HEK293 (cell line): Measurements from ENCODE around the gene ZNF565.

ENCODE experiments used
- CTCF ChIA-PET: fragments of 350-600 bp; formaldehyde crosslinking; extraction: SDS; loops from one replicate; lab custom pipeline; 2021; ENCODE audit warnings: antibody characterized with exemption; lab: Yijun Ruan, JAX
- POLR2A ChIA-PET: fragments of 300-600 bp; formaldehyde crosslinking; extraction: SDS; loops from one replicate; lab custom pipeline; 2020; ENCODE audit warnings: antibody characterized with exemption, inconsistent platforms; lab: Yijun Ruan, JAX
- H3K27ac ChIP-seq: fragments of 200-500 bp; sonication (Bioruptor generic); 2 replicates; pipeline ENCODE4 v1.5.1; 2014; ENCODE audit warnings: low read depth, low read length, control low read depth, inconsistent platforms; ENCODE audit errors: extremely low read depth
- H3K36me3 ChIP-seq, 2 experiments: fragments of 200-500 bp in 1 of 2; sonication (Bioruptor generic) in 1 of 2; 1 replicate in 1 of 2; 2 replicates in 1 of 2; pipeline ENCODE4 v1.5.1; 2014 to 2017; ENCODE audit warnings: inconsistent platforms in 2 of 2, low read length in 2 of 2; ENCODE audit not compliant: control insufficient read depth in 2 of 2, insufficient read depth in 1 of 2
- H3K4me1 ChIP-seq: fragments of 200-500 bp; sonication (Bioruptor generic); 2 replicates; pipeline ENCODE4 v1.5.1; 2014; ENCODE audit warnings: mild to moderate bottlenecking, low read length, inconsistent platforms; ENCODE audit not compliant: control insufficient read depth, insufficient read depth
- H3K4me3 ChIP-seq: 2 replicates; pipeline ENCODE4 v1.5.1; 2011; ENCODE audit warnings: low read depth, mild to moderate bottlenecking, control low read depth, low read length, moderate library complexity
- H3K9me3 ChIP-seq: fragments of 200-500 bp; sonication (Bioruptor generic); 2 replicates; pipeline ENCODE4 v1.5.1; 2014; ENCODE audit warnings: low read depth, low read length, inconsistent platforms; ENCODE audit not compliant: control insufficient read depth, insufficient read depth
- BCL11B ChIP-seq: fragments of 450-650 bp; formaldehyde crosslinking; IDR thresholded peaks from 2 replicates; pipeline ENCODE4 v1.5.1; 2016; ENCODE audit warnings: low read depth, missing biosample characterization, missing genetic modification characterization
- HOXC10 ChIP-seq: sonication (generic); formaldehyde crosslinking; IDR thresholded peaks from 2 replicates; pipeline ENCODE4 v1.8.1; 2023; ENCODE audit warnings: mild to moderate bottlenecking, missing genetic modification reagents
- KLF1 ChIP-seq: fragments of 450-650 bp; formaldehyde crosslinking; IDR thresholded peaks from 2 replicates; pipeline ENCODE4 v1.5.1; 2016; ENCODE audit warnings: missing biosample characterization, missing genetic modification characterization
- KLF10 ChIP-seq: fragments of 450-650 bp; IDR thresholded peaks from 2 replicates; pipeline ENCODE4 v1.5.1; 2018; ENCODE audit warnings: missing biosample characterization, mild to moderate bottlenecking, missing genetic modification characterization
- KLF7 ChIP-seq: fragments of 450-650 bp; formaldehyde crosslinking; IDR thresholded peaks from 2 replicates; pipeline ENCODE4 v1.5.1; 2016; ENCODE audit warnings: missing biosample characterization, missing genetic modification characterization, borderline replicate concordance
- KLF8 ChIP-seq: fragments of 450-650 bp; formaldehyde crosslinking; IDR thresholded peaks from 2 replicates; pipeline ENCODE4 v1.5.1; 2016; ENCODE audit warnings: missing biosample characterization, missing genetic modification characterization
- YY2 ChIP-seq: fragments of 450-650 bp; formaldehyde crosslinking; IDR thresholded peaks from 2 replicates; pipeline ENCODE4 v1.5.1; 2016; ENCODE audit warnings: missing biosample characterization, missing genetic modification characterization
- ZFHX2 ChIP-seq: fragments of 450-650 bp; formaldehyde crosslinking; conservative IDR thresholded peaks from 2 replicates; pipeline ENCODE4 v1.5.1; 2016; ENCODE audit warnings: missing biosample characterization, missing genetic modification characterization
- ZFP37 ChIP-seq: fragments of 450-650 bp; formaldehyde crosslinking; IDR thresholded peaks from 2 replicates; pipeline ENCODE4 v1.5.1; 2016; ENCODE audit warnings: missing biosample characterization, missing genetic modification characterization
- ZNF335 ChIP-seq: fragments of 450-650 bp; formaldehyde crosslinking; conservative IDR thresholded peaks from 2 replicates; pipeline ENCODE4 v1.5.1; 2016; ENCODE audit warnings: missing biosample characterization, missing genetic modification characterization
- ZNF391 ChIP-seq: fragments of 450-650 bp; formaldehyde crosslinking; IDR thresholded peaks from 2 replicates; pipeline ENCODE4 v1.5.1; 2016; ENCODE audit warnings: low read depth, missing biosample characterization, missing genetic modification characterization, borderline replicate concordance
- ZNF423 ChIP-seq: fragments of 450-650 bp; formaldehyde crosslinking; IDR thresholded peaks from 2 replicates; pipeline ENCODE4 v1.5.1; 2016; ENCODE audit warnings: missing biosample characterization, missing genetic modification characterization
- ZNF629 ChIP-seq: fragments of 450-650 bp; formaldehyde crosslinking; IDR thresholded peaks from 2 replicates; pipeline ENCODE4 v1.5.1; 2017; ENCODE audit warnings: missing biosample characterization, missing genetic modification characterization
- ZNF677 ChIP-seq: fragments of 450-650 bp; IDR thresholded peaks from 2 replicates; pipeline ENCODE4 v1.5.0; 2018; ENCODE audit warnings: missing biosample characterization, mild to moderate bottlenecking, missing genetic modification characterization, moderate library complexity
- ZNF76 ChIP-seq: fragments of 450-650 bp; formaldehyde crosslinking; IDR thresholded peaks from 2 replicates; pipeline ENCODE4; 2016; ENCODE audit warnings: low read depth, missing biosample characterization, missing genetic modification characterization, borderline replicate concordance
- ZNF792 ChIP-seq: fragments of 450-650 bp; formaldehyde crosslinking; IDR thresholded peaks from 2 replicates; pipeline ENCODE4 v1.5.1; 2016; ENCODE audit warnings: missing biosample characterization, missing genetic modification characterization
- ZSCAN16 ChIP-seq: fragments of 450-650 bp; formaldehyde crosslinking; IDR thresholded peaks from 2 replicates; pipeline ENCODE4 v1.5.1; 2016; ENCODE audit warnings: missing biosample characterization, missing genetic modification characterization
- TF ChIP-seq, protein P1 (sequence below): fragments of 450-650 bp; formaldehyde crosslinking; IDR thresholded peaks from 2 replicates; pipeline ENCODE4 v1.5.1; 2017; ENCODE audit warnings: missing biosample characterization, mild to moderate bottlenecking, missing genetic modification characterization, moderate library complexity
- TF ChIP-seq, protein P2 (sequence below): fragments of 450-650 bp; formaldehyde crosslinking; IDR thresholded peaks from 2 replicates; pipeline ENCODE4 v1.5.1; 2016; ENCODE audit warnings: missing biosample characterization, missing genetic modification characterization
- TF ChIP-seq, protein P3 (sequence below): fragments of 450-650 bp; formaldehyde crosslinking; IDR thresholded peaks from 2 replicates; pipeline ENCODE4 v1.5.1; 2017; ENCODE audit warnings: missing biosample characterization, missing genetic modification characterization
- TF ChIP-seq, protein P4 (sequence below): fragments of 450-650 bp; formaldehyde crosslinking; IDR thresholded peaks from 2 replicates; pipeline ENCODE4 v1.5.1; 2016; ENCODE audit warnings: missing biosample characterization, missing genetic modification characterization
- TF ChIP-seq, protein P5 (sequence below): fragments of 450-650 bp; formaldehyde crosslinking; conservative IDR thresholded peaks from 2 replicates; pipeline ENCODE4 v1.5.1; 2016; ENCODE audit warnings: low read depth, missing biosample characterization, missing genetic modification characterization
- TF ChIP-seq, protein P6 (sequence below): fragments of 450-650 bp; formaldehyde crosslinking; IDR thresholded peaks from 2 replicates; pipeline ENCODE4 v1.5.1; 2016; ENCODE audit warnings: missing biosample characterization, missing genetic modification characterization

Gene ZNF565

DNA sequence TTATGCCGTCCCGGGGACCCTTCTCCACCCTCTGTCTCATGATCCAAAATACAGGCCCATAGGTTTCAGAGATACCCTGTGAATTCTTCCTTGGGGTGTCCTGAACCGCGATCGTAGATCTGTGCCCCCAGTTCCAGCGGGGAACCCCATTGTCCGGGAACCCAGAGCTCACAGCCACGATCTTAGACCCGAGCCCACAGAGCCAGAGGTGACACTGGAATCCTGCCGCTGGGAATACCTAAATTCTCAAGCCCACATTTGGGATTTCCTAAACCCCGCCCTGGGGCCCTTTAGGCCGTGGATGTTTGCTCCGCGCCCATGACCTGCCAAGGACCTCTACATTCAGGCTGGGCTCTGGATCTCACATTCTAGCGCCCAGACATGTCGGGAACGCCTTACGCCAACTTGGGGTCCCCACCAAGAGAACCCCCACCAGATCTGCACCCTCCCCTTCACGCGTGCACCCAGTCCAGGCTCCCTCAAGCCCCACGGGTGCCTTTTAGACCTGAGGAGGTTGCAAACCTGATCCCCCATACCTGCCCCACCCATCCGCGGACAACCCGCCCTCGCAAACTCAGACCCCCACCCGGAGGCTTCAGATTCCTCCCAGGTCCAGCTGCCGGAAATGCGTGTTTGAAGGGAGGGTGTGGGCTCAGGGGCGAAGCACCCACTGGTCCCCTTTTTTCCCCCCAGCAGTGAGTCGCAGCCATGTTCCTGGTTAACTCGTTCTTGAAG is 74.0 kb downstream of the ZNF565 start:
- Histone ChIP-seq H3K4me3 (peak overlapping the region; percentile 80), H3K27ac (peak overlapping the region; percentile 94), H3K9me3 (no peaks in the 10 kb centered on the region), H3K4me1 (peaks cover 14% of the 10 kb centered on the region), H3K36me3 (peaks cover 30% of the 10 kb centered on the region in 2 experiments)
- CTCF ChIA-PET: interaction anchor here (0.6 to 1.2 kb wide), 6 partner anchors 13 to 540 kb away, joined by 3 to 5 read pairs (median 3); no protein-coding TSS in a partner anchor
- POLR2A ChIA-PET: interaction anchor here (0.5 to 5.4 kb wide), 15 partner anchors 11 to 596 kb away, joined by 3 to 87 read pairs (median 5); partner anchors contain the start of genes COX7A1, POLR2I, TBCB and THAP8
- TF ChIP-seq ZNF76 (tag by site-specific recombination): peak; percentile 13; the same call in 1 of the 2 replicates
- TF ChIP-seq, protein P1, sequence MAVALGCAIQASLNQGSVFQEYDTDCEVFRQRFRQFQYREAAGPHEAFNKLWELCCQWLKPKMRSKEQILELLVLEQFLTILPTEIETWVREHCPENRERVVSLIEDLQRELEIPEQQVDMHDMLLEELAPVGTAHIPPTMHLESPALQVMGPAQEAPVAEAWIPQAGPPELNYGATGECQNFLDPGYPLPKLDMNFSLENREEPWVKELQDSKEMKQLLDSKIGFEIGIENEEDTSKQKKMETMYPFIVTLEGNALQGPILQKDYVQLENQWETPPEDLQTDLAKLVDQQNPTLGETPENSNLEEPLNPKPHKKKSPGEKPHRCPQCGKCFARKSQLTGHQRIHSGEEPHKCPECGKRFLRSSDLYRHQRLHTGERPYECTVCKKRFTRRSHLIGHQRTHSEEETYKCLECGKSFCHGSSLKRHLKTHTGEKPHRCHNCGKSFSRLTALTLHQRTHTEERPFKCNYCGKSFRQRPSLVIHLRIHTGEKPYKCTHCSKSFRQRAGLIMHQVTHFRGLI (tag by site-specific recombination): peak; percentile 63
- peak; percentile 90 for TF ChIP-seq KLF1 (tag by site-specific recombination)
- TF ChIP-seq, protein P2, sequence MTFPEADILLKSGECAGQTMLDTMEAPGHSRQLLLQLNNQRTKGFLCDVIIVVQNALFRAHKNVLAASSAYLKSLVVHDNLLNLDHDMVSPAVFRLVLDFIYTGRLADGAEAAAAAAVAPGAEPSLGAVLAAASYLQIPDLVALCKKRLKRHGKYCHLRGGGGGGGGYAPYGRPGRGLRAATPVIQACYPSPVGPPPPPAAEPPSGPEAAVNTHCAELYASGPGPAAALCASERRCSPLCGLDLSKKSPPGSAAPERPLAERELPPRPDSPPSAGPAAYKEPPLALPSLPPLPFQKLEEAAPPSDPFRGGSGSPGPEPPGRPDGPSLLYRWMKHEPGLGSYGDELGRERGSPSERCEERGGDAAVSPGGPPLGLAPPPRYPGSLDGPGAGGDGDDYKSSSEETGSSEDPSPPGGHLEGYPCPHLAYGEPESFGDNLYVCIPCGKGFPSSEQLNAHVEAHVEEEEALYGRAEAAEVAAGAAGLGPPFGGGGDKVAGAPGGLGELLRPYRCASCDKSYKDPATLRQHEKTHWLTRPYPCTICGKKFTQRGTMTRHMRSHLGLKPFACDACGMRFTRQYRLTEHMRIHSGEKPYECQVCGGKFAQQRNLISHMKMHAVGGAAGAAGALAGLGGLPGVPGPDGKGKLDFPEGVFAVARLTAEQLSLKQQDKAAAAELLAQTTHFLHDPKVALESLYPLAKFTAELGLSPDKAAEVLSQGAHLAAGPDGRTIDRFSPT (tag by site-specific recombination): peak; percentile 44; the same call in 1 of the 2 replicates
- TF ChIP-seq KLF7 (tag by site-specific recombination): peak; percentile 86; the same call in 1 of the 2 replicates
- peak; percentile 68 for TF ChIP-seq ZFHX2
- peak; percentile 86 for TF ChIP-seq BCL11B (tag by site-specific recombination)
- TF ChIP-seq ZNF677 (tag by site-specific recombination): no peak
- TF ChIP-seq ZFP37 (tag by site-specific recombination): peak; percentile 21; the same call in 1 of the 2 replicates
- TF ChIP-seq ZNF629 (tag by site-specific recombination): peak; percentile 42
- TF ChIP-seq, protein P3, sequence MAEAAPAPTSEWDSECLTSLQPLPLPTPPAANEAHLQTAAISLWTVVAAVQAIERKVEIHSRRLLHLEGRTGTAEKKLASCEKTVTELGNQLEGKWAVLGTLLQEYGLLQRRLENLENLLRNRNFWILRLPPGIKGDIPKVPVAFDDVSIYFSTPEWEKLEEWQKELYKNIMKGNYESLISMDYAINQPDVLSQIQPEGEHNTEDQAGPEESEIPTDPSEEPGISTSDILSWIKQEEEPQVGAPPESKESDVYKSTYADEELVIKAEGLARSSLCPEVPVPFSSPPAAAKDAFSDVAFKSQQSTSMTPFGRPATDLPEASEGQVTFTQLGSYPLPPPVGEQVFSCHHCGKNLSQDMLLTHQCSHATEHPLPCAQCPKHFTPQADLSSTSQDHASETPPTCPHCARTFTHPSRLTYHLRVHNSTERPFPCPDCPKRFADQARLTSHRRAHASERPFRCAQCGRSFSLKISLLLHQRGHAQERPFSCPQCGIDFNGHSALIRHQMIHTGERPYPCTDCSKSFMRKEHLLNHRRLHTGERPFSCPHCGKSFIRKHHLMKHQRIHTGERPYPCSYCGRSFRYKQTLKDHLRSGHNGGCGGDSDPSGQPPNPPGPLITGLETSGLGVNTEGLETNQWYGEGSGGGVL: peak; percentile 79
- TF ChIP-seq, protein P4, sequence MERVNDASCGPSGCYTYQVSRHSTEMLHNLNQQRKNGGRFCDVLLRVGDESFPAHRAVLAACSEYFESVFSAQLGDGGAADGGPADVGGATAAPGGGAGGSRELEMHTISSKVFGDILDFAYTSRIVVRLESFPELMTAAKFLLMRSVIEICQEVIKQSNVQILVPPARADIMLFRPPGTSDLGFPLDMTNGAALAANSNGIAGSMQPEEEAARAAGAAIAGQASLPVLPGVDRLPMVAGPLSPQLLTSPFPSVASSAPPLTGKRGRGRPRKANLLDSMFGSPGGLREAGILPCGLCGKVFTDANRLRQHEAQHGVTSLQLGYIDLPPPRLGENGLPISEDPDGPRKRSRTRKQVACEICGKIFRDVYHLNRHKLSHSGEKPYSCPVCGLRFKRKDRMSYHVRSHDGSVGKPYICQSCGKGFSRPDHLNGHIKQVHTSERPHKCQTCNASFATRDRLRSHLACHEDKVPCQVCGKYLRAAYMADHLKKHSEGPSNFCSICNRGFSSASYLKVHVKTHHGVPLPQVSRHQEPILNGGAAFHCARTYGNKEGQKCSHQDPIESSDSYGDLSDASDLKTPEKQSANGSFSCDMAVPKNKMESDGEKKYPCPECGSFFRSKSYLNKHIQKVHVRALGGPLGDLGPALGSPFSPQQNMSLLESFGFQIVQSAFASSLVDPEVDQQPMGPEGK: peak; percentile 96
- TF ChIP-seq ZNF792 (tag by site-specific recombination): 0 out of 2 replicates have a peak, but pooled peaks have one; percentile 50
- TF ChIP-seq ZNF423 (tag by site-specific recombination): peak; percentile 53; the same call in 1 of the 2 replicates
- peak; percentile 93 for TF ChIP-seq ZNF335 (tag by site-specific recombination)
- TF ChIP-seq KLF10 (tag by site-specific recombination): peak; percentile 91
- 0 out of 2 replicates have a peak, but pooled peaks have one; percentile 30 for TF ChIP-seq ZNF391
- TF ChIP-seq, protein P5, sequence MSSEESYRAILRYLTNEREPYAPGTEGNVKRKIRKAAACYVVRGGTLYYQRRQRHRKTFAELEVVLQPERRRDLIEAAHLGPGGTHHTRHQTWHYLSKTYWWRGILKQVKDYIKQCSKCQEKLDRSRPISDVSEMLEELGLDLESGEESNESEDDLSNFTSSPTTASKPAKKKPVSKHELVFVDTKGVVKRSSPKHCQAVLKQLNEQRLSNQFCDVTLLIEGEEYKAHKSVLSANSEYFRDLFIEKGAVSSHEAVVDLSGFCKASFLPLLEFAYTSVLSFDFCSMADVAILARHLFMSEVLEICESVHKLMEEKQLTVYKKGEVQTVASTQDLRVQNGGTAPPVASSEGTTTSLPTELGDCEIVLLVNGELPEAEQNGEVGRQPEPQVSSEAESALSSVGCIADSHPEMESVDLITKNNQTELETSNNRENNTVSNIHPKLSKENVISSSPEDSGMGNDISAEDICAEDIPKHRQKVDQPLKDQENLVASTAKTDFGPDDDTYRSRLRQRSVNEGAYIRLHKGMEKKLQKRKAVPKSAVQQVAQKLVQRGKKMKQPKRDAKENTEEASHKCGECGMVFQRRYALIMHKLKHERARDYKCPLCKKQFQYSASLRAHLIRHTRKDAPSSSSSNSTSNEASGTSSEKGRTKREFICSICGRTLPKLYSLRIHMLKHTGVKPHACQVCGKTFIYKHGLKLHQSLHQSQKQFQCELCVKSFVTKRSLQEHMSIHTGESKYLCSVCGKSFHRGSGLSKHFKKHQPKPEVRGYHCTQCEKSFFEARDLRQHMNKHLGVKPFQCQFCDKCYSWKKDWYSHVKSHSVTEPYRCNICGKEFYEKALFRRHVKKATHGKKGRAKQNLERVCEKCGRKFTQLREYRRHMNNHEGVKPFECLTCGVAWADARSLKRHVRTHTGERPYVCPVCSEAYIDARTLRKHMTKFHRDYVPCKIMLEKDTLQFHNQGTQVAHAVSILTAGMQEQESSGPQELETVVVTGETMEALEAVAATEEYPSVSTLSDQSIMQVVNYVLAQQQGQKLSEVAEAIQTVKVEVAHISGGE (tag by site-specific recombination): peak; percentile 80
- TF ChIP-seq, protein P6, sequence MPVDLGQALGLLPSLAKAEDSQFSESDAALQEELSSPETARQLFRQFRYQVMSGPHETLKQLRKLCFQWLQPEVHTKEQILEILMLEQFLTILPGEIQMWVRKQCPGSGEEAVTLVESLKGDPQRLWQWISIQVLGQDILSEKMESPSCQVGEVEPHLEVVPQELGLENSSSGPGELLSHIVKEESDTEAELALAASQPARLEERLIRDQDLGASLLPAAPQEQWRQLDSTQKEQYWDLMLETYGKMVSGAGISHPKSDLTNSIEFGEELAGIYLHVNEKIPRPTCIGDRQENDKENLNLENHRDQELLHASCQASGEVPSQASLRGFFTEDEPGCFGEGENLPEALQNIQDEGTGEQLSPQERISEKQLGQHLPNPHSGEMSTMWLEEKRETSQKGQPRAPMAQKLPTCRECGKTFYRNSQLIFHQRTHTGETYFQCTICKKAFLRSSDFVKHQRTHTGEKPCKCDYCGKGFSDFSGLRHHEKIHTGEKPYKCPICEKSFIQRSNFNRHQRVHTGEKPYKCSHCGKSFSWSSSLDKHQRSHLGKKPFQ (tag by site-specific recombination): no peak
- TF ChIP-seq KLF8: peak; percentile 32; the same call in 1 of the 2 replicates
- no peak for TF ChIP-seq HOXC10 (CRISPR knock-in tag)
- TF ChIP-seq ZSCAN16 (tag by site-specific recombination): 0 out of 2 replicates have a peak, but pooled peaks have one; percentile 12
- TF ChIP-seq YY2 (tag by site-specific recombination): peak; percentile 21; the same call in 1 of the 2 replicates
